Ecto neural progenitor cell (in vitro differentiated cells): Measurements from ENCODE around the gene MYH9.
"Not testable (repeated sequence)": the region's sequence is repeated elsewhere in the genome, so short reads cannot be mapped to it uniquely, and the experiment has no call there.

Experiments used
- DNase-seq: peaks from one replicate; pipeline ENCODE4 v3.0.0-alpha.2; 2018; ENCODE audit warnings: low spot score

Gene MYH9

DNA sequence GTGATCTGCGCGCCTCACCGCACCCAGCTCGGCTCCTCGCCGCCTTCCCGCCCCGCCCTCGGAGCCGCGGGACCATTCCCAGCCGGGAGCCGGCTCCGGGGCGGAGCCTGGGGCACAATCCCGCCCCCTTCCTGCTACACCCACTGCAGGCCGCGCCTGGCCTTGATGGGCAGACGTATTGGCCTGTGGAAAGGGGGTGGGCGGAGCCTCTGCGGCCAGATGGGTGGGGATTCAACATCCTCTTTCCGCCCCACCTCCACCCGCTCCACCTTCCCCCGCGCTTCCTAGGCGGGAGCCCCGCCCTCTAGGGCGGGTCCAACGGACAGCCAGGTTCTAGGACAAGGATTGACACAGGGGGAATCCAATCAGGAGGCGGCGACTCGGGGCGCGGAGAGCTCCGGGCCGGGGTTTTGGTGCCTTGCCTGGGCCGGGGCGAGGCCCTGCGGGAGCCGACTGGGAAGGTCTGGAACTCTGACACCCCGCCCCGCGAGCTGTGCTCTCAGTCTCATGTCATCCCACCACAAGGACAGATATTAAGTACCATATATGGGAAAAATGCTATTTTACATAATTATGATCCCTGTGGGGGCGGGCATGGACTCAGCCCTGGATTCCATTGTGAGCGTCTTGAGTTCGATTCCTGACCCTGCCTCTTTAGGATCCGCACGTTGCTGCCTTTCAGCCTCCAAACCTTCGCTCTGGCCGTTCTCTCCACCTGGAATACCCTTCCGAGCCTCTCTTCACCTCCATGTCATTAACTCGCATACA, at the start of gene MYH9:
TSS of gene MYH9 (minus strand) at position 9 of the 768 bp plus-strand sequence. CDS start 38,731 bp downstream, outside the sequence.
- peak; percentile 100 for DNase-seq

DNA sequence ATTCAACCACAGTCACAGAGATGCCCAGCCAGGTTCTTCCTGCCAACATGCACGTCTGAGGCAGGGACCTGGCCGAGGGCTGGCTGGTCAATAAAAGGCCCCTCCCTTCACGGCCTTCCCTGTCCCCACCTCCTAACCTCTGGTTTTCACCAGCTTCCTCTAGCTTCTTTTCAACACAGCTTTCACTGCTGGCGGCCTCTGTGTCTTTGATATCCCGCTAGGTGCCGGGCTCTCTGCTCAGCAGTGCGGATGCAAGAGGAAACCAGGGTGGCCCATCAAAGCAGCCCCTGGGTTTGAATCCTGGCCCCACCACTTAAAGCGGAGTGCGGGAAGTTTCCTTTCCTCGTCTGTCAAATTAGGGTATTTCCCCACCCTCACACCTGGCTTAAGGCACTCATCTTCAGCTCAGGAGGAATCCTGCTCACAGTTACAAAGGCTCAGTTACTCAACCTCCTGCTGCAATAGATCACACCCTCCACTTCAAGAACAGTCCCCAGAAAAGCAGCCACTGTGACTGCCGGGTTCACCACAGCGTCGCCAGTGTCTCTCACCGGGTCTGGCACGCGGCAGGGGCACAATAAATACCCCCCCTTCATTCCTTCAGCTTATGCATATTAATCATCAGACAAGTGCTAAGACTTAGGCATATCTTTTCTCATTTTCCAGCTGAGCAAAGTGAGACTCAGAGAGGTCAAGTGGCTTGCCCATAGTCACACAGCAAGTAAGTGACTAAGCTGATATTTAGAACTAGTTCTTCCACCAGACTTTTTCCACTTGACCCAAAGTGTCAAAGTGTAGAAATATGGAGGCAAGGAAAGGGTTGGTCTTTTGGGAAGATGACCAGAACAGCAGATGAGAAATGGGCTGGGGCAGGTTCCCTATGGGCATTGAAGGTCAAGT, 48.0 kb upstream of the MYH9 start:
- no peak for DNase-seq

DNA sequence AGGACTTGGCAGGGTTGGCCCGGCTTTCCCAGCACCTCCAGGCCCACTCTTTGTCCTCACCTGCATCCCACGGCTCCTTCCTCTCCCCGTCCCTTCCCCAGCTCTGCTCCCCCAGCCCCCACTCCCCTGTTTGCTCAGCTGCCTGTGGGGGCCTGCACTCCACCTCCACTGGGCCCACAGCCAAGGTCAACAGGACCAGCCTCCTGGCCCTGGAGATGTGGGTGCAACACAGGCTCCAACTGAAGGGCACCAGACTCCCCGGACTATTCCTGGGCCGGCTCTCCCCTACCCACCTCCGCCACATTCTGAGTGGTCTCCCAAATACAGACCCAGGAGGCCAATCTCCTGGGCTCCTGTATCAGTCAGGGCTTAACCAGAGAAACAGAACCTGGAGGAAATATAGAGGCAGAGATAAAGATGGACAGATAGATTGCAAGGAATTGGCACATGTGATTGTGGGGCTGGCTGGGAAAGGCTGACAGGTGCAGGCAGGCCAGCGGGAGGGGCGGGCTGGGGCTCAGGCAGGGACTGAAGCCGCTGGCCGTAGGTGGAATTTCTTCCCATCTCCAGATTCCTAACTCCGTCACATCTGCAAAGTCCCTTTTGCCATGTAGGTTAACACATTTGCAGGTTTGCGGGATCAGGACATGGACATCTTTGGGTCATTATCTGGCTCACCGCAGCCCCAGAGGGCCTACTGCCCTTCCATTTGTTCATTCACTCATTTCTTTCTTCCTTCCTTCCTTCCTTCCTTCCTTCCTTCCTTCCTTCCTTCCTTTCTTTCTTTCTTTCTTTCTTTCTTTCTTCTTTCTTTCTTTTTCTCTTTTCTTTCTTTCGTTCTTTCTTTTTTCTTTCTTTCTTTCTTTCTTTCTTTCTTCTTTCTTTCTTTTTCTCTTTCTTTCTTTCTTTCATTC, 45.8 kb upstream of the MYH9 start:
- DNase-seq: no peak

DNA sequence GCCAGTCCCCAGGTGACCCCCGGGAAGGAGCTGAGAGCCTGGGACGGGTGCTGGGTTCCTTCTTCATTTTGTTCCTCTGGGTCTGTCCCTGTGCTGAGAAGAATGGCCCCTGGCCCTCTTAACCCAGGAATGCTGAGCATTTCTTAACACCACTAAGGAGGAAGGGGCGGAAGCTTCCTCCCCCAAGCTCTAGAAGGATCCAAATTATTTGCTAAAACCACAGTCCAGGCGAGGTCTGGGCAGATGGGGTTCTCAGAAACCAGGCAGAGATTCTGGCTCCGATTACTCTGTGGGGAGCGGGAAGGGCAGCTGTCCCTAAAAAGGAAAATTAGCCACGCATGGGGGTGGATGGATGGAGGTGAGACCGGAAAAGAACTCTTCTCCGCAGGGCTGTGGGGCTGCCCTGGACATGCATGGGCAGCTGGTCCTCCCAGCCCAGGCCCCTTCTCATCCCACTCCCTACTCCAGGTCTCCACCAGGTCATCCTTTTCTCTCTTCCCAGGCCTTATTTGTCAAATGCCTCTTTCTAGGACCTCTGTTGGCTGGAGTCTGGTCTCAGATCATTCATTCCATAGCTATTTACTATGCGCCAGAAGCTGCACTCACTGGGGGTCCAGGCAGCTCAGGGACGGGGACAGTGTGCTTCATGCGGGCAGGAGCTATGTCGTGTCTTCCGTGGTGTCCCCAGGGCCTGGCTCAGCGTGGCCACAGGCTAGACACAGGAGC, 45.0 kb upstream of the MYH9 start:
- no peak for DNase-seq

DNA sequence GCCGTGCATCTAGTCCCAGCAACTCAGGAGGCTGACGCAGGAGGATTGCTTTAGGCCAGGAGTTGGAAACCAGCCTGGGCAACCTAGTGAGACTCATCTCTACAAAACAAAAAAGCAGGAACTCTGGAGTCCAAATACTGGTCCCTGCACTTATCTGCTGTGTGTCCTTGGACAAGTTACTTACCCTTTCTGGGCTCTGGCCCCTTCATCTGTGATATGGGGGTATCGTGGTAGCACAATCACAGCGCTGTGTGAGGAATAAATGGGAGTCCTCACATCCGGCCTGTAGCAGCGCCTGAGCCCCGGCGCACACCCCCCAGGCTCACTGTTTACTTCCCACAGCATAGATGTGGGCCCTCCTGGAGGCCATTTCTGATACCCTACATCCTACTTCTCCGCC, 44.2 kb upstream of the MYH9 start:
- DNase-seq: no peak

DNA sequence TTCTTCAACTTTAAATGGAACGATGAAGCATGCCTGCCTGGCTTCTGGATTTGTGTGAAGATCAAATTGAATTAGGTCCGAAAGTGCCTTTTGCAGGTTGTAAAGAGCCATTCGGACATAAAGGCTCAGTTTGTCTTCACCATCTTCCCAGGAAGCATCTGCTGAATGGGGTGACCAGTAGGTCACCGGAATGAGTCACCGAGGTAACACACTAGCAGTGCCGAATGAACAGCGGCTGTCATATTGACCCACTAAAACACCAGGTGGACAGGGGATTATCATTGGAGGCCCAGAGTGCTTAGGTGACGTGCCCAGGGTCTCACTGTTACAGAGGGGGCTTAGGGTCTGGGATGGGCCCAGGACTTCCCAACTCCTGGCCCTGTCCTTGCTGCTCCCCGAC, 43.1 kb upstream of the MYH9 start:
- DNase-seq: no peak

DNA sequence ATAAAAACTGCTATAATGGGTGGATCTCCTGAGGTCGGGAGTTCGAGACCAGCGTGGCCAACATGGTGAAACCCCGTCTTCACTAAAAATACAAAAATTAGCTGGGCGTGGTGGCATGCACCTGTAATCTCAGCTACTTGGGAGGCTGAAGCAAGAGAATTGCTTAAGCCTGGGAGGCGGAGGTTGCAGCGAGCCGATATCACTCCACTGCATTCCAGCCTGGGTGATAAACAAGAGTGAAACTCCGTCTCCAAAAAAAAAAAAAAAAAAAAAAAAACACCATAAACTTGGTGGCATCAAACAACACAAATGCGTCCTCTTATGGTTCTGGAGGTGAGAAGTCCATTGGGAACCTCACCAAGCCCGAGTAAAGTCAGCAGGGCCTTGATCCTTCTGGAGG, 40.2 kb upstream of the MYH9 start:
- not testable (repeated sequence) for DNase-seq

DNA sequence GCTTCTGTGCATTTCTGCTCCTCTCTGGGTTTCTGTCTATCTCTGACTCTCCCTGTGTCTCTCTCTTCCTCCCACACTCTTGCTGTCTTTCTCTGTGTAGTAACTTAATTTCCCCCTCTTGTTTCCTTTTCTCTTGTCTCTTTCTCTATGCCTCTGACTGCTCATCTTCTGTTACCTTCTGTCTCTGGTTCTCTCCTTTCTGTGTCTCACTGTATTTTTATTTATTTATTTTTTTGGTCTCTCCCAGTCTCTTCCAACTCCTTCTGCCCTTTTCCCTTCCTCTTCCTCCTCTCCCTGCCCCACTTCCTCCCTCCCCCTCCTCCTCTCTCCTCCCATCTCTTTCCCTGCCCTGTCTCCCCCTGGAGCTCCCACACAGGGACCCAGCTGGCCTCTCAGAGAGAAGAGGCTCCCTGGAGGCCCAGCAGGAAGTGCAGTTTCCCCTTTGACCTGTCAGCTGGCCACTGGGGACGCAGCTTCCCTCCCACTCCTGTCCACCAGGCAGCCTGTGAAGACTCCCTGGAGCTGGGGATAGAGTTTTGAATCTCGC, 38.3 kb upstream of the MYH9 start:
- peak; percentile 66 for DNase-seq

DNA sequence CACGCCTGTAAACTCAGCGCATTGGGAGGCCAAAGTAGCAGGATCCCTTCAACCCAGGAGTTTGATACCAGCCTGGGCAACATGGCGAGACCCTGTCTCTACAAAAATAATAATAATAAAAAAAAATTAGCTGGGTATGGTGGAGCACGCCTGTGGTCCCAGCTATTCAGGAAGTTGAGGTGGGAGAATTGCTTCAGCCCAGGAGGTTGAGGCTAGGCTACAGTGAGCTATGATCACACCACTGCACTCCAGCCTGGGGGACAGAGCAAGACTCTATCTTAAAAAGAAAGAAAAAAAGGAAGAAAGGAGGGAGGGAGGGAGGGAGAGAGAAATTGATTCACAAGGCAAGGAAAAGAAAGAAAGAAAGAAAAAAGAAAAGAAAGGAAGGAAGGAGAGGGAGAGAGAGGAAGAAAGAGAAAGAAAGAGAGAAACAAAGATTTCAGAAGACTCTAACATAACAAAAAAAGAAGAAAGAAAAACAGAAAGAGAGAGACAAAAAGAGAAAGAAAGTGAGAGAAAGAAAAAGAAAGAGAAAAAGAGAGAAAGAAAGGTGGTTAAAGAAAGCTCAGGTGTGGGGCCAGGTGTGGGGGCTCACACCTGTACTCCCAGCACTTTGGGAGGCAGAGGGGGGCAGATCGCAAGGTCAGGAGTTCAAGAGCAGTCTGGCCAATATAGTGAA, 37.3 kb upstream of the MYH9 start:
- no peak for DNase-seq

DNA sequence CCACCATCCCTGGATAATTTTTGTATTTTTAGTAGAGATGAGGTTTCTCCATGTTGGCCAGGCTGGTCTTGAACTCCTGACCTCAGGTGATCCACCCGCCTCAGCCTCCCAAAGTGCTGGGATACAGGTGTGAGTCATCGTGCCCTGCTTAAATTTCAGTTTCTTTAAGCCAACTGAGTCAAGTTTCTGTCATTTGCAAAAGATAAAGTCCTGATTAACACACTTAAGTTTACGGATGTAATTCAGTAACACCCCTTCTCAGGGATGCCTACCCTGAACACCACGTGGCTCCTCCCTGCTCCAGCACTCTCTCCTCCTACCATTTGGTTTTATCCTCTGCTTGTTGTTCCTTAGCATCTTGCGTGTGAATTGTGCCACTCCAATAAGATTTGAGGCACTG, 36.7 kb upstream of the MYH9 start:
- DNase-seq: not testable (repeated sequence)

DNA sequence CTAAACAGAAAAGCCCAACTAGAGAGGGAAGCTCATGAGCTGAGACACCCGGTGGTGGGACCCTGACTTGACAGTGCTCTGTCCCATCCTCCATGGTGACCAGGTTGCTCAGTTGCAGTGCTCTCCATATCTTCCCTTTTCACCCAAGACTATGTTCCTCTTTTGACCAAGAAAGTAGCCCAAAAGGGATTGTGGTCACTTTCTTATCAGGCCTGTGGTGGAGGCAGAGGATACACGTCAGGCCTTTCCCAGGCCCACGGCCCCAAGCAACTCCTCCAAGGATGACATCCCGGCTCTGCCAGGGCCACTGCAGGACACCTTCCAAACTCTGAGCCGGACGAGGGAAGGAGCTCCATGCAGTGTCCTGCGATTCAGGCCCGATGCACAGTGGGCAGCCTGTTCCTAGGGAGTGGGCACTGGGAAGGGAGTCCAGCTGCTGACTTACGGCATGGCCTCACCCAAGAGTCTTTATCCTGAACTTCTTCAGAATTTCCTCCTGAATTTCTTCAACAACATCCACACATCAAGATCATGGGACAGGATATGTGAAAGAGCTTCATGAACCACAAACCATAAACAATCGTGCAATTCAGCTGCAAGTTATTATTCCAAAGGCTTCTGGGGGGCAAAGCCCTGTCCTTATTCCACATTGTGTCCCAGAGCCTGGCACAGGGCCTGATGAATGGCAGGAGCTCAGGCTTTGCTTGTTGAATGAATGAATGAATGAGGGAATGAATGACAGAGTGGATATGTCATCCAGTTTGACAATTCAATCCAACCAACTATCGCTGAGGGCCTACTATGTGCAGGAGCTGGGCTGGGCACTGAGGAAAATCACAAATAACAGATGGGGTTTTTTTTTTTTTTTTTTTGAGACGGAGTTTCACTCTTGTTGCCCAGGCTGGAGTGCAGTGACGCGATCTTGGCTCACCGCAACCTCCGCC, 36.0 kb upstream of the MYH9 start:
- DNase-seq: no peak

DNA sequence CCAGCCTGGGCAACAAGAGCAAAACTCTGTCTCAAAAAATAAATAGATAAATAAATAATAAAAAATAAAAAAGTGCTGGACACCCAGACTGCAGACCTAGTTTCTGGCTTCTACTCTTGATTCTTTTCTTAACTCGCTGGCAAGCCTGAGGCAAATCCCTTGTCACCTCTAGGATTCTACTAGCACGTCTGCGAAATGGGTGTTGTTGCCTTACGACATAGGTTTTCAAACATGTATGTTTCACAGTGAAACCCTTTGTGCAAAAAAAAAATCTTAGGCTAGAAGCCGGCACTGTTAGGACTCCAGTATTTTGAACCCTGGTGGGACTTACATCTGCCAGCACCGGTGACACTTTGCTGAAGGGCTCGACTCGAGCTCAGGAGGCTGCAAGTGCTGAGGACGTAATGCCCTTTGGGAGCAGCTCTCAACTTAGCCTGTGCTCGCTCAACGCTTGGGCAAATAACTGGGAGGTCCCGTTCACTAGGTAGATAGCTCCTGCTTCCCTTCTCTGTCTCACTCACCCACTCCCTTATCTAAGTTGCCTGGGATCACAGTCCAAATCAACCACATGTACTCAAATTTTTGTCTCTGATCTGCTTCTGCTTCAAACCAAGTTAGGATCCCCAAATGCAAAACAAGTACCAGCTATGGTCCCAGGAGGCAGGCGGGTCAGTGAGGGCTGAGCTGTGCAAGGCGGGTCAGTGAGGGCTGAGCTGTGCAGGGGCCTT, 34.7 kb upstream of the MYH9 start:
- no peak for DNase-seq

DNA sequence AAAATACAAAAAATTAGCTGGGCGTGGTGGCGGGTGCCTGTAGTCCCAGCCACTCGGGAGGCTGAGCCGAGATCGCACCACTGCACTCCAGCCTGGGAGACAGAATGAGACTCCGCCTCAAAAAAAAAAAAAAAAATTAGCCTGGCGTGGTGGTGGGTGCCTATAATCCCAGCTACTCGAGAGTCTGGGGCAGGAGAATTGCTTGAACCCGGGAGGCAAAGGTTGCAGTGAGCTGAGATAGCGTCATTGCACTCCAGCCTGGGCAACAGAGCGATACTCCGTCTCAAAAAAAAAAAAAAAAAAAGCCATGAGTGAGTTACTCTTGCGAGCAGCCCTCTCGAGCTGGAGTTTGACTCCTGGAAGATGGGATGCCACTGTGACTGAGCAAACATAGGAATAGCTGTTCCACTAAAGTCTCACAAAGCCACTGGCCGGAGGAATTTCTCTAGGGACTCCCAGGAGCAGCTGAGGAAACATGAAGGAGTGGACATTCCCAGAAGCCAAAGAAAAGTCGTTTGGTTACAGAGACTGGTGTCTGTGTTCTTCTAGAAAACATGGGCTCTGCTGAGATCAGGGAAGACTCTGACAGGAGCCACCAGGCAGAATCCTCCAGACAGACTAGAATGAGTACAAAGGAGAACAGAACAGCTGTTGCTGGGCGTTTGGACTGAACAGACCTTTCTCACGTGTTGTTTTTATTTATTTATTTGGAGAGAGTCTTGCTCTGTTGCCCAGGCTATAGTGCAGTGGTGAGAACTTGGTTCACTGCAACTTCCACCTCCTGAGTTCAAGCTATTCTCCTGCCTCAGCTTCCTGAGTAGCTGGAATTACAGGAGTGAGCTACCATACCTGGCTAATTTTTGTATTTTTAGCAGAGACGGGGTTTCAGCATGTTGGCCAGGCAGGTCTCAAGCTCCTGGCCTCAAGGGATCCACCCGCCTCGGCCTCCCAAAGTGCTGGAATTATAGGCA, 32.4 kb upstream of the MYH9 start:
- DNase-seq: no peak

DNA sequence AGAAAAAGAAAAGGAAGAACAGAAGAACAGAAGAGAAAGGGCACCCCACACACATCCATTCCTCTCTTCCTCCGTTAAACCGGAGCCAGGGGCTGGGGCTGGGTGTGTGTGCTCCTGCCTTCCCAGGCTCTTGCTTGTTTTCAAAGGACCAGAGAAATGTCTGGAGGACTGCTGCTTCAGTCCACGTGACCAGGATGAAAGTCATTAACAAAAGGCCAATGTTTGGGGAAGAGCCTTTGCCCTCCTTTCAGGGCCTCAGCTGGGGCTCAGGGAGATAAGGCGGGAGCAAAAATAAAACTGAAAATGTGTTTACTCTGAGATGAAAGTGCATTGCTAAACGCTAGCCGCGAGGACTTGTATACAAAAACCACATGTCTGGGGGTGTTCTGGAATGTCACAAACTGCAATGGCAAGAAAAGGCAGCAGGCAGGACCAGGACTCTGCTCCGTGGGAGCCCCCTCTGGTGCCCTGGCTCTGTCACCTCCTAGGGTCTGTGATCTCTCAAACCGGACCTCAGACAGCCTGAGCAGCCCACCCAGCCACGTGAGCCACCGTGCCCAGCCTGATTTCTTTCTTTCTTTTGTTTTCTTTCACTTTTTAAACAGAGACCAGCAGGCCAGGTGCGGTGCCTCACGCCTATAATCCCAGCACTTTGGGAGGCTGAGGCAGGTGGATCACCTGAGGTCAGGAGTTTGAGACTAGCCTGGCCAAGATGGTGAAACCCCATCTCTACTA, 31.6 kb upstream of the MYH9 start:
- DNase-seq: no peak

DNA sequence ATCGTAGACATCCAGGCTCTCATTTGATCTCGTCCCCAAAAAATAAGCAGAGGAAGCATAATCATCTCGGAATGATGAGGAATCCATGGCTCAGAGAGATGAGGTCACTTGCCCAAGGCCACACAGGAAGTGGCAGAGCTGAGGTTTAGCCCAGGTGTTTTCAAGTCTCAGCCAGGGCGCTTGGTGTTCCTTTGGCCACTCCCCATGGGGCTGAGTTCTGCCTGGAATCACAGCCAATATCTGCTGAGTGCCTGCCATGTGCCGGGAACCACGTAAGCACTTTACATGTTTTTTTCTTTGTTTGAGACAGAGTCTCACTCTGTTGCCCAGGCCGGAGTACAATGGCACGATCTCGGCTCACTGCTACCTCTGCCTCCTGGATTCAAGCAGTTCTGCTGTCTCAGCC, 29.5 kb upstream of the MYH9 start:
- no peak for DNase-seq

DNA sequence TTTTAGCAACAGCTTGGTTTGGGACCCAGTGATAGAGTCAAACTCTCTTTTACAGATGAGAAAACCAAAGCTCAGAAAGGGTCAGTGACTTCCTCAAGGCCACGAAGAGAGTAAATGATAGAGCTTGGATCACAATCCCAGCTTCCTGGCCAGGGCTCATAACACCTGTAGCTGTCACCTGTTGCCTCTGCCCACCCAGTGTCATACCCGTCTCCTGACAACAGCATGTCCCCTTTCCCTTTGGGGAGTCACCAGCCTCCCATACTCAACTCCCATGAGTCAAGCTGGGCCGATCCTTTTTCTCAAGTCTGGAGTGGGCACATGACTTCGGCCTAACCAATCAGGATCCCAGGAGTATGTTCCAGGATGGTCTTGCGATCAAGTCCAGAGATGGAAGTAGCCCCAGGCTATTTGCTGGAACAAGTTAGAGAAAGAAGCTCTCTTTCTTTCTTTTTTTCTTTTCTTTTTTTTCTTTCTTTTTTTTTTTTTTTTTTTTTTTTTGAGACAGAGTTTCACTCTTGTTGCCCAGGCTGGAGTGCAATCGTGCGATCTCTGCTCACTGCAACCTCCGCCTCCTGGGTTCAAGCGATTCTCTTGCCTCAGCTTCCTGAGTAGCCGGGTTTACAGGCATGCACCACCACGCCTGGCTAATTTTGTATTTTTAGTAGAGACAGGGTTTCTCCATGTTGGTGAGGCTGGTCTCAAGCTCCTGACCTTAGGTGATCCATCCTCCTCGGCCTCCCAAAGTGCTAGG, 27.8 kb upstream of the MYH9 start:
- DNase-seq: no peak
